ENCODE measurements around the gene KRTAP12-1. TPM values are rescaled to one million over a fixed set of nuclear protein-coding genes. Genes with fewer than 3 reads are reported as not detected.

The KRTAP12-1 gene
- total RNA-seq, 1 donor from 2014 or later, result not detected

GRCh38 chr21:44708213-44708865 is 26.4 kb upstream of the KRTAP12-1 start:
- Histone ChIP-seq H3K4me3 (ENCODE audit: low read depth, low read length) (no peak overlapping the region), H3K27me3 (ENCODE audit: control insufficient read depth, insufficient read depth, low read length) (peaks cover 41% of the 10 kb centered on the region), H3K36me3 (ENCODE audit: control insufficient read depth, insufficient read depth, low read length) (no peaks in the 10 kb centered on the region)
- no peak for TF ChIP-seq CTCF (IDR thresholded peaks at IDR 0.05; ENCODE audit: insufficient read depth, low read length, severe bottlenecking)
- FAIRE-seq (no peak), DNase-seq (ENCODE audit: low read depth) (no peak)

- H3K36me3 ChIP-seq (ENCODE audit: control insufficient read depth, insufficient read depth, low read length), result no peaks in the 10 kb centered on the region
- no peak for FAIRE-seq
- DNase-seq (ENCODE audit: low read depth), result no peak
- no peak overlapping the region for H3K4me3 ChIP-seq (ENCODE audit: low read depth, low read length)
- peaks cover 35% of the 10 kb centered on the region for H3K27me3 ChIP-seq (ENCODE audit: control insufficient read depth, insufficient read depth, low read length)
- no peak for TF ChIP-seq CTCF (IDR thresholded peaks at IDR 0.05; ENCODE audit: insufficient read depth, low read length, severe bottlenecking)
Measured at GRCh38 chr21:44706706-44707581, 25.0 kb upstream of the KRTAP12-1 start.

- H3K4me3 ChIP-seq (ENCODE audit: low read depth, low read length), result no peak overlapping the region
- peaks cover 28% of the 10 kb centered on the region for H3K27me3 ChIP-seq (ENCODE audit: control insufficient read depth, insufficient read depth, low read length)
- DNase-seq (ENCODE audit: low read depth), result no peak
- no peak for TF ChIP-seq CTCF (IDR thresholded peaks at IDR 0.05; ENCODE audit: insufficient read depth, low read length, severe bottlenecking)
- no peaks in the 10 kb centered on the region for H3K36me3 ChIP-seq (ENCODE audit: control insufficient read depth, insufficient read depth, low read length)
- FAIRE-seq, result no peak
Measured at GRCh38 chr21:44706026-44706705, 24.2 kb upstream of the KRTAP12-1 start.

GRCh38 chr21:44704636-44705001 is 22.7 kb upstream of the KRTAP12-1 start:
- Histone ChIP-seq H3K36me3 (ENCODE audit: control insufficient read depth, insufficient read depth, low read length) (no peaks in the 10 kb centered on the region), H3K4me3 (ENCODE audit: low read depth, low read length) (no peak overlapping the region), H3K27me3 (ENCODE audit: control insufficient read depth, insufficient read depth, low read length) (peaks cover 24% of the 10 kb centered on the region)
- FAIRE-seq (no peak), DNase-seq (ENCODE audit: low read depth) (no peak)
- TF ChIP-seq CTCF (IDR thresholded peaks at IDR 0.05; ENCODE audit: insufficient read depth, low read length, severe bottlenecking), result no peak

GRCh38 chr21:44703731-44704635 is 22.0 kb upstream of the KRTAP12-1 start:
- Histone ChIP-seq H3K27me3 (ENCODE audit: control insufficient read depth, insufficient read depth, low read length) (peaks cover 20% of the 10 kb centered on the region), H3K36me3 (ENCODE audit: control insufficient read depth, insufficient read depth, low read length) (no peaks in the 10 kb centered on the region), H3K4me3 (ENCODE audit: low read depth, low read length) (no peak overlapping the region)
- TF ChIP-seq CTCF (IDR thresholded peaks at IDR 0.05; ENCODE audit: insufficient read depth, low read length, severe bottlenecking), result no peak
- FAIRE-seq (no peak), DNase-seq (ENCODE audit: low read depth) (no peak)

Data from bronchial epithelial cell (primary cell).